ENCODE data around the gene SMARCD2. TPM values are rescaled to one million over a fixed set of nuclear protein-coding genes. Genes with fewer than 3 reads are reported as not detected.
A peak's percentile ranks its signal among the peaks of the same experiment; 100 is the strongest.
"Not testable (repeated sequence)": the region's sequence is repeated elsewhere in the genome, so short reads cannot be mapped to it uniquely, and the experiment has no call there.

SMARCD2 gene
- total and polyA plus RNA-seq, 7 donors, result 44.4 to 122 (median 95.9) TPM

DNA sequence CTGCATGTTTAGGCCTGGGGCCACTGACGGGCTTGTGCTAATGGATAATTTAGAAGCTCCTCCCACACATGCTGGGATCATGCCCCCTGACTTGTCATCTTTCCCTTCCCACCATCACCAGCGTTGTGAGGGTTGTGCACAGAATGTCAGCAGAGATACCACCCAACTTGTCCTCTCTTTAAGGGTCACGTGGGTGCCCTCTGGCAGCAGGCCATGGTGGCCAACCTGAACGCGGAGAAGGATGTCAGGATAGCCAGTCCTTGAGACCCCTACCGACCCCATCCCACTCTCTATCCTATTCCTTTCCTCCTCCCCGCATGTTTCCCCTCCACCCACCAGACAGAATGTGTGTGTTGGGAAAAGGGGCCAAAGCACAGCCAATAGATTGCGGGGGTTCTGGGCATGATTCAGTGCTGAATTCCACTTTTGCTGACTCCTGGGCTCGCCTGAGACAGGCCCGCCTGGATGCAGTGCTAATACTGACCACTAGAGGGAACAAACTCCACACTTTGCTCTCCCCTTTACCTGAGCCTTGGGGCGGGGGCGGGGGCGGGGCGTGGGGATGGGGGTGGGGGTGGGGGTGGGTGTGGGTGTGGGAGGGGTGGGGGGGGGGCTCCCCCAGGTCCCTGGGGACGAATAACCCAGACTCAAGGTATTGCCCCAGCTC, 39.6 kb upstream of the SMARCD2 start, which contains the start of gene GH2:
Gene GH2, minus strand, starts transcription at position 10 of the 667 bp plus-strand sequence. CDS start 143 bp downstream, outside the sequence.
- H3K9me3 ChIP-seq, result no peaks in the 10 kb centered on the region
- no peak within 1 kb of the TSS for H3K4me3 ChIP-seq
- no peak within 1 kb of the TSS for H3K27ac ChIP-seq
- 32 to 39% methylated on average over 15 of the region's 15 CpGs for WGBS, 2 donors
- DNase-seq, result no peak
- intact Hi-C loops (cut with DNase I), result no loop called here
- peaks cover 0 to 5% (median 0%) of the 10 kb centered on the region in 3 donors for H3K27me3 ChIP-seq
- TF ChIP-seq EP300 (IDR thresholded peaks at IDR 0.05), result no peak
- no peak for TF ChIP-seq POLR2A (IDR thresholded peaks at IDR 0.05)
- TF ChIP-seq CTCF (IDR thresholded peaks at IDR 0.05), result peak in 3 of 4 experiments; percentile 16 to 45 (median 36)
- no peaks in the 10 kb centered on the region for H3K4me1 ChIP-seq
- no peaks in the 10 kb centered on the region for H3K36me3 ChIP-seq

DNA sequence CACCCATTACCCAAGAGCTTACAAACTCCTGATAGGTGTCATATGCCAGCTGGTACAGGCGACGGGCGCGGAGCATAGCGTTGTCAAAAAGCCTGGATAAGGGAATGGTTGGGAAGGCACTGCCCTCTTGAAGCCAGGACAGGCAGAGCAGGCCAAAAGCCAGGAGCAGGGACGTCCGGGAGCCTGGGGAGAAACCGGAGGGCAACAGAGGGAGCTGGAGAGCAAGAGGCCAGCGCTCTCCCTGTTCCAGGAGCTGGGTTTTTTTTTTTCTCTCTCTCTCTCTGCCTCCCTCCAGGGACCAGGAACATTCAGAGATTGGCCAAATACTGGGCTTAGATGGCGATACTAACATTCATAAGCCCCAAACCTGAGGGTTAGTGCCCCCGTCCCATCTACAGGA, 38.9 kb upstream of the SMARCD2 start:
- intact Hi-C loops (cut with DNase I); H3K27ac ChIP-seq; H3K4me1 ChIP-seq; H3K36me3 ChIP-seq; H3K4me3 ChIP-seq; DNase-seq; H3K9me3 ChIP-seq; H3K27me3 ChIP-seq: not testable (repeated sequence)
- 55 to 67% methylated on average over 11 of the region's 11 CpGs for WGBS, 2 donors

DNA sequence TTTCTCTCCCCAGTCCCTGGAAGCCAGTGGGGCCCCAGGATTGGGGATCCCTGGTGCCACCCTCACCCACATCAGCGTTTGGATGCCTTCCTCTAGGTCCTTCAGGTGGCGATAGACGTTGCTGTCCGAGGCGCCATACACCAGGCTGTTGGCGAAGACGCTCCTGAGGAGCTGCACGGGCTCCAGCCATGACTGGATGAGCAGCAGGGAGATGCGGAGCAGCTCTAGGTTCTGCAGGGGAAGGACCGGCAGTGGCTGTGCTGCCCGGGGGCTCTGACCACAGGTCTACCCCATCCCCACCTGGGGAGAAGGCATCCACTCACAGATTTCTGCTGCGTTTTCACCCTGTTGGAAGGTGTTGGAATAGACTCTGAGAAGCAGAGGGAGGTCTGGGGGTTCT, 38.2 kb upstream of the SMARCD2 start:
- whole genome bisulfite sequencing, 2 donors, result 85% methylated on average over 12 of the region's 12 CpGs
- H3K36me3 ChIP-seq, result no peaks in the 10 kb centered on the region
- no peak for DNase-seq
- intact Hi-C loops (cut with DNase I), result no loop called here
- H3K27me3 ChIP-seq, result peaks cover 0 to 5% (median 0%) of the 10 kb centered on the region in 3 donors
- H3K4me1 ChIP-seq, result no peaks in the 10 kb centered on the region
- H3K9me3 ChIP-seq, result no peaks in the 10 kb centered on the region
- H3K27ac ChIP-seq, result no peak overlapping the region
- TF ChIP-seq POLR2AphosphoS5 (IDR thresholded peaks at IDR 0.05) (no peak), EP300 (IDR thresholded peaks at IDR 0.05) (no peak), CTCF (IDR thresholded peaks at IDR 0.05) (no peak), POLR2A (IDR thresholded peaks at IDR 0.05) (no peak)
- no peak overlapping the region for H3K4me3 ChIP-seq

DNA sequence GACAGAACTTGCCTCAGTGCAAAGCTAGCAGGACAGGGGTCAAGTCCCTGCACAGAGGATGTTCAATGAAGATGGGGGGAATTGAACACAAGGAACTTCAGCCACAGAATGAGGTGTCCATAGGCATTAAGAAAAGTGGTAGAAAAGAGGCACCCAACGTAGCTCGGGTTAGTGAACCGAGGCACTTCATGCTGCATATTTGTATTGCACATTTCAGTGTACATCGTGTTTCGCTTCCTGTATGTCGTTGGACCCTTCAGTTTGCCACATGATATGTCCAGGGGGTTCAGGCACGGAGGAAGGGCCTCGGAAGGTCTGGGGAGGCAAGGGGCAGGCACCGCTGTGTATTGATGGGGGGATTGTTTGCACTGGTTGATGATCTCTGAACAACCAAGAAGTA, 35.9 kb upstream of the SMARCD2 start:
- intact Hi-C loops (cut with DNase I); H3K36me3 ChIP-seq; H3K27ac ChIP-seq; DNase-seq; H3K4me3 ChIP-seq; H3K4me1 ChIP-seq; H3K9me3 ChIP-seq; H3K27me3 ChIP-seq: not testable (repeated sequence)
- WGBS, 2 donors, result 85% methylated on average over 9 of the region's 9 CpGs

- intact Hi-C loops (cut with DNase I), result not testable (repeated sequence)
Observed at GRCh38 chr17:63874693-63875092, 32.2 kb upstream of the SMARCD2 start.

GRCh38 chr17:63874061-63874626, 31.7 kb upstream of the SMARCD2 start:
- H3K4me1 ChIP-seq; H3K36me3 ChIP-seq; DNase-seq; H3K27me3 ChIP-seq; intact Hi-C loops (cut with DNase I); H3K4me3 ChIP-seq; H3K27ac ChIP-seq; H3K9me3 ChIP-seq: not testable (repeated sequence)
- 77 to 87% methylated on average over 6 to 7 of the region's 8 CpGs for WGBS, 2 donors

More at GRCh38 chr17:63874693-63875092, 32.2 kb upstream of the SMARCD2 start:
- H3K36me3 ChIP-seq, H3K27ac ChIP-seq, DNase-seq, H3K4me1 ChIP-seq, H3K27me3 ChIP-seq, H3K4me3 ChIP-seq, H3K9me3 ChIP-seq: not testable (repeated sequence)
- 86 to 88% methylated on average over 6 of the region's 6 CpGs for WGBS, 2 donors

- DNase-seq; H3K27me3 ChIP-seq; H3K27ac ChIP-seq; H3K9me3 ChIP-seq; H3K36me3 ChIP-seq; H3K4me1 ChIP-seq; H3K4me3 ChIP-seq; intact Hi-C loops (cut with DNase I): not testable (repeated sequence)
- WGBS, 2 donors, result 80 to 90% methylated on average over 7 of the region's 7 CpGs
Observed at GRCh38 chr17:63873577-63873976, 31.1 kb upstream of the SMARCD2 start, which contains the start of gene CSH2. Gene CSH2, minus strand, starts transcription at chr17:63873677. Its CDS starts 63 bp downstream, at chr17:63873614.

DNA sequence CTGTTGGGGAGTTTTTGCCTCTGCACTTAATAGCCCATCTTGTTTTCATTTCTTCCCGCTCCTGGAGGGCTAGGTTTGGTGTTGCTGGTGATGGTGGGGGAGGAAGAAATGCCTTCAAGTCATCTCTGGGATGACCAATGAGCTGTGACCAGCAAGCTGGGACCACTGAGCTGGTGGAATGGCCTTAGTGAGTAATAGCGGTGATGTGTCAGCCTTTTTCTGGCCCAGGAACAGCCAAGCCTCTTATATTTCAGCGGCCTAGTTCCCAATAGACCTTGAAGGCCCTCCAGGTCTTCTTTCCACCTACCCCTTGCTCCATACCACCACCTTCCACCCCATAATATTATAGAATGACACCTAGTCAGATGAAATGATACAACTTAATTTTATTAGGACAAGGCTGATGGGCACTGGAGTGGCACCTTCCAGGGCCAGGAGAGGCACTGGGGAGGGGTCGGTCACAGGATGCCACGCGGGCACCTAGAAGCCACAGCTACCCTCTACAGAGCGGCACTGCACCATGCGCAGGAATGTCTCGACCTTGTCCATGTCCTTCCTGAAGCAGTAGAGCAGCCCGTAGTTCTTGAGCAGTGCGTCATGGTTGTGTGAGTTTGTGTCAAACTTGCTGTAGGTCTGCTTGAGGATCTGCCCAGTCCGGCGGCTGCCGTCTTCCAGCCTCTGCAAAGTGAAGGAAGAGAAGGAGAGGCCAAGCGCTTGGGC, 29.3 kb upstream of the SMARCD2 start:
- intact Hi-C loops (cut with DNase I); H3K36me3 ChIP-seq; H3K9me3 ChIP-seq; H3K4me1 ChIP-seq; H3K27ac ChIP-seq; H3K4me3 ChIP-seq; DNase-seq; H3K27me3 ChIP-seq: not testable (repeated sequence)
- WGBS, 2 donors, result 95 to 96% methylated on average over 14 to 15 of the region's 15 CpGs

DNA sequence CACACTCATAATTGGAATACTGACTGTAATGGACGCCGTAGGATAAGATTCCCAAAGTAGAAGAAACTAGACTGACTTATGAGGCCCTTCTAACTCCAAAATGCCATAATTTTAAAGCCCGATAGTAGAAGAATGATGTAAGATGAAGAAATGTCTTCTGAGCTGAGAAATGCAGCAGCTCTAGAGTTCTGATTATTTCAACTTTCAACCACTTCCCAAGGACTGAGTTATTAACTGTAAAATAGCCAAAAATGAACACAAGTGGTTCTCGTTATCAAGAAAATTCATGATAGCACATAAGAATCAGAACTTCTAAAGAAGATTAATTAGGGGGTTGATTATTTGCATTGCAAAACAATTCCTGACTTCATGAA, 27.8 kb upstream of the SMARCD2 start:
- H3K27ac ChIP-seq; H3K4me3 ChIP-seq; DNase-seq; intact Hi-C loops (cut with DNase I); H3K36me3 ChIP-seq; H3K27me3 ChIP-seq; H3K9me3 ChIP-seq; H3K4me1 ChIP-seq: not testable (repeated sequence)
- WGBS, 2 donors, result 92 to 93% methylated on average over 4 of the region's 4 CpGs
